CD4-positive, alpha-beta T cell treated with Interferon alpha-2 for 1 hour (primary cell): ENCODE measurements around the gene EXOC7.

Source experiments
- DNase-seq, 2 donors: peaks; one replicate each; pipeline ENCODE4 v3.0.0-alpha.2; 2020 to 2022

Gene EXOC7

DNA sequence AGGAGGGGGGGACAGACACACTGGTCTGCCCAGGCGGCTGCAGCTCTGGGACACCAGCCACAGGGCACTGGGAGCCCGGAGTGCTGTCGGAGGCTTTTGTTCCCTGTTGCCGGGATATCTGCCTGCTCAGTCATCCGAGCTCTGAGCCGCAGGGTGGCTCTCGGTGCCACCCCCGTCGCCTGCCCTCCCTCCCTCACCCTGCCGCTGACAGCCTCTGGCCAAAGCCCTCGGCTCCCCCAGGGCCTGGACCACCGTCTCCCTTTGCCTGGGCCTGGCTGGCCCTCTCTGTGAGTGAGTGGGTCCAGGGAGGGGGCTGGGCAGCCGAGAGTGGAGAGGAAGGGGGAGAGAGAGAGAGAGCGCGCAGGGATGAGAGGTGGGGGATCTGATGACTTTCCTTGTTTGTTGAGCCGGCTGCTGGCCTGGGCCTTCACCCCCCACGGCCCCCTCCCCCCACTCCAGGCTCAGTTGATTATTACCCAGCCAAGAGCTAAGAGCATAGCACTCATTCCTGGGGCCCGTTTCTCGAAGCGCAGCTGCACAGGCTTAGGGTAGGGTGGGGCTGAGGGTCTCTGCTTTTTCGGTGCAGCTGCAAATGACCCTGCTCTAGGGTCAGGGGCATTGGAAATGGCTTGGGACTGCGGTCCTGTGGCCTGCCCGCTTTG is 34.8 kb upstream of the EXOC7 start:
- no peak for DNase-seq

DNA sequence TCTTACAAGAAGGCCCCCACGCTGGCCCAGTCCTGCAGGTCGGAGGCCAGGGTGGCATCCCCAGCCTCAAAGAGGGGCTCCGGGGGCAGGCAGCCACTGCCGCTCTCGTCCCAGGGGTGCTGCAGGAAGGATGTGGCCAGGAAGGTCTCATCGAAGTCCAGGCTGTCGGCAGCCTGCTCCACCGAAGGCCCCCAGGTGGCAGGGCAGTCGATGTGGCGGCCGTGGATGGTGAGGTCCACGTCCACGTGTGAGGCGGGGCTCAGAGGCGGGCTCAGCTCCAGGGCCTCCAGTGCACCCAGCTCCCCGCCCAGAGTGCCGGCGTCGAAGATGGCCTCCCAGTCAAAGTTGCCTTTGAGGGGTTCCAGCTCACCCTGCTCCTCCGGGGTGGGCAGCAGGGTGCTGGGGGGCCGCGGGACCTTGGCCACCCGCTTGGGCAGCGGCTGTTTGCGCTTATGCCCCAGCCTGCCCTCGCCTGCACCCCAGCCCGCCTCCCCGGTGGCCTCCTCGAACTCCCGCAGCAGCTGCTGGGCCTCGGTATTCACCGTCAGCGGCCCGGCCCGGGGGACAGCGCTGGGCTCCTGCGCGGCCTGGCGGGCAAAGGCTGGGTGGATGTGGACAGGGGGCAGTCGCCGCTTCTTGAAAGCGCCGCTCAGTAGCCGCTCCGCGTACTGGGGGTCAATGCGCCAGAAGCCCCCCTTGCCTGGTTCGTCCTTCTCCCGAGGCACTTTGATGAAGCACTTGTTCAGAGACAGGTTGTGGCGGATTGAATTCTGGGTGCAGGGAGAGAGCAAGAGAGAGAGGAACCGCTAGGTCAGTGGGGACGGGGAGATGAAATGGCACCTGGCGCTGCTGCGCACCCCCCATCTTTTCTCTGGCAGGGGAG is 34.0 kb upstream of the EXOC7 start:
- DNase-seq: no peak

DNA sequence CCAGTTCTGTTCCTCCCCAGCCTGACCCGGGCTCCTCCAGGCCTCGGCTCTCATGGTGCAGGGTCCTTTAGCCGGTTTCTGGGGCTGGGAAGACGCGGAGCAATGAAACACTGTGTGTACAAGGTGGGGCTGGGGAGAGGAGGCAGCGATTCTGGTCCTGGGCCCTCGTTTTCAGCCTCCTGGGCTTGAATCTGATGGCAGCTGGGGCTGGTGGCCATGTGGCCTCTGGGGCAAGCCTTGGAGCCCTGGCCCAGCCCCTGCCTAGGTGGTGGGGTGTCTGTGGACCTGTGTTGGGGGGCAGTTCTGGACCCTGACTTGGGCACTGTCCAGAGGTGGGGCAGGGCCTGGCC is 33.4 kb upstream of the EXOC7 start:
- DNase-seq: no peak

DNA sequence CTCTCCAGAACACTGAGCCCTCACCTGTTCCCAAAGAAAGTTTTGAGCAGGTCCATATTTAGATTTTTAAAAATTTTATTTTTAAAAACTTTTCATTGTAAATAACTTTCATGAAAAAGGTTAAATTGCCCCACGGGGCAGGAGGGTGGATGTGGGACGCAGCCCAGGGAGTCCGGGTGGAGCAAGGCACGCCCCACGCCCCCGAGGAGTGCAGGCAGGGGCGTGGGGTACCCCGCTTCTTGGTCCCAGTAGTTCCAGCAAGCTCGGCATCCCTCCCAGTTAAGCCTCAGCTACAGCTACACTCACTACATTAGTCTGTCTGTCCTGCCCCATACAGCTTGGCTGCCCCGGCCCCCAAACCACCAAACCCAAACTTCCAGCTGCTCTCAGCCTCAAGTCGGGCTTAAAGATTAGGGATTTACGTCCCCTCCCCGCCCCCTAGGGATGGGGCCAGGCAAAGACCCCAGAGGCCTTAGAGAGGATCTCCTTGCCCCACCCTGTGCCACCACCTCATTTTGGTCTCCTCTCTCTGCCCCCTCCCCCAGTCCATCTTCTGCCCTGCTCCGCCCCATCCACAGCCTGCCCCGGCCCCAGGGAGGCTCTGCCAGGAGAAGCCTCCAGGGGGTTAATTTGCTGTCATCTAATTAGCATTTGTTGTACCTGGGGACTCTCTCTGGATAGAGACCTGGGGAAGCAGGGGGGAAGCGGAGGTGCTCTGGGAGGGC is 32.9 kb upstream of the EXOC7 start:
- no peak for DNase-seq

DNA sequence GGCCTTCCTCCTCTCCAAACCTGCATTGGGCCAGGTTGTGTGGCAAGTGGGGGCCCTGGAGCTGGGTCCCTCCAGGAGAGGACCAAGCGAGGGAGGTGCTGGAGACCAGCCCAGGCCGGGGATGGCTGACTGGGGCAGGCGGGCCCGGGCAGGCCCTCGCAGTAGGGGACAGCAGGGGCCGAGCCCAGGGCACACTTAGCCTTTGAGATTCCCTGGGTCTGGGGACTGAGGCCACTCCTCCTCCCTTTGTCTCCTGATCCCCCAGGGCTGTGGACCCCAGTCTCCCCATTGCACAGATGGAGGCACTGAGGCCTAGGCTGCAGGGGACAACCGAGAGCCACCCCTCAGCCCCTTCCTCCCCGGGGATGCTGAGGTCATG is 32.2 kb upstream of the EXOC7 start:
- DNase-seq: no peak

- DNase-seq: no peak
Observed at GRCh38 chr17:76134911-76135809, 31.6 kb upstream of the EXOC7 start.

GRCh38 chr17:76132574-76133338 is 29.2 kb upstream of the EXOC7 start:
- DNase-seq: no peak

GRCh38 chr17:76131692-76132573 is 28.3 kb upstream of the EXOC7 start:
- no peak for DNase-seq

- no peak for DNase-seq
Observed at GRCh38 chr17:76131051-76131691, 27.6 kb upstream of the EXOC7 start.

- DNase-seq: no peak
Observed at GRCh38 chr17:76130473-76130872, 26.9 kb upstream of the EXOC7 start.

DNA sequence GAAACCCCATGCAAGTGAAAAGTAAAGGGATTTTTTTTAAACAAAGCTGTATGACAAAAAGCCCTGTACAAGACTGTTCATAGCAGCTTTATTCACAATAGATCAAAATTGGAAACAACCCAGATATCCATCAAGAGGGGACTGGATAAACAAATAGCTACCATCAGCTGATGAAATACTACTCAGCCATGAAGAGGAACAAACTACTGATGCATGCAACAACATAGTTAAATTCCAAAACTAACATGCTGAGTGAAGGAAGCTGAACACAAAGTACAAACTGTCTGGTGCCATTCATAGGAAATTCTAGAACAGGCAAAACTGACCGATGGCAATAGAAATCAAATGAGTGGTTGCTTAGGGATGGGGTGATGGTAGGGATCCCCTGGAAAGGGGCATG is 22.3 kb upstream of the EXOC7 start:
- no peak for DNase-seq

GRCh38 chr17:76125391-76125675 is 21.7 kb upstream of the EXOC7 start:
- DNase-seq: no peak

GRCh38 chr17:76124582-76125390 is 21.2 kb upstream of the EXOC7 start:
- DNase-seq: no peak

GRCh38 chr17:76123749-76124581 is 20.4 kb upstream of the EXOC7 start:
- DNase-seq: no peak

DNA sequence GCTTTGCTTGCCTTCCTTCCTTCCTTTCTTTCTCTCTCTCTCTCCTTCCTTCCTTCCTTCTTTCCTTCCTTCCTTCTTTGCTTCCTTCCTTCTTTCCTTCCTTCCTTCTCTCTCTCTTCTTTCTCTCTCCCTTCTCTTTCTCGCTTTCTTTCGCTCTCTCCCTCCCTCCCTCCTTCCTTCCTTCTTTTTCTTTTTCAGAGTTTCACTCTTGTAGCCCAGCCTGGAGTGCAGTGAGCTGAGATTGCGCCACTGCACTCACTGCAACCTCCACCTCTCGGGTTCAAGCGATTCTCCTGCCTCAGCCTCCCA is 19.6 kb upstream of the EXOC7 start:
- no peak for DNase-seq

DNA sequence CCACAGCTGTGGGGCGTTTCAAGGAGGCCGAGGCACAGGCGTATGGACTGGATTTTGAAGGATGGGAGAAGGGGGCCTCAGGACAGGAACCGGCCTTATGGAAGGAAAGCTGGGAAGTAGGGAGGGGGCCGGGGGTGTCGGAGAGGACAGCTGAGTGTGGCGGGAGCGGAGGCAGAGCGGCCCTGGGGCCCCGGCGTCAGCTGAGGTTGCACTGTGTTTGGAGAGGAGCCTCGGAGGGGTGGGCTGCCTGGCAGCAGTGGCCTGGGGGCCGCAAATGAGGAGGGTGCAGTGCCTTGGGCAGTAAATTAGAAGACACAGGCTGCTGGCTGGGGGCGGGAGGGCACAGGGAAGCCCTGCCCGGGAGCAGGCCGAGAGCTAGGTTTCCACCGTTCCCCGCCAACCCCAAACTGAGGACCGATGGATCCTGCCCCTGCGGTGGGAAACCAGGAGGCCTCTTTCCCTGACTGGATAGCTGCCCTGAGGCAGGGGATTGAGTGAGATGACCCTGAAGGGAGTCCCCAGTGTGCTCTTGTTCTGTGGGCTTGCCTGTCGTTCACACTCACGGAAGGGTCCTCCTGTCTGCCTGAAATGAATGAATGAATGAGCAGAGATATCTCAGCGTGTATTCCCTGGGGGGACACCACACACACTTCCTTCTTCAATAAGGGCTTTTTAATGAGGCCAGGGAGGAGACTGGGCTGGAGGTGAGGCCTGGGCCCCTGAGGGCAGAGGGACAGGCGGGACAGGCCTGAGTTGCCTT is 19.0 kb upstream of the EXOC7 start:
- no peak for DNase-seq

DNA sequence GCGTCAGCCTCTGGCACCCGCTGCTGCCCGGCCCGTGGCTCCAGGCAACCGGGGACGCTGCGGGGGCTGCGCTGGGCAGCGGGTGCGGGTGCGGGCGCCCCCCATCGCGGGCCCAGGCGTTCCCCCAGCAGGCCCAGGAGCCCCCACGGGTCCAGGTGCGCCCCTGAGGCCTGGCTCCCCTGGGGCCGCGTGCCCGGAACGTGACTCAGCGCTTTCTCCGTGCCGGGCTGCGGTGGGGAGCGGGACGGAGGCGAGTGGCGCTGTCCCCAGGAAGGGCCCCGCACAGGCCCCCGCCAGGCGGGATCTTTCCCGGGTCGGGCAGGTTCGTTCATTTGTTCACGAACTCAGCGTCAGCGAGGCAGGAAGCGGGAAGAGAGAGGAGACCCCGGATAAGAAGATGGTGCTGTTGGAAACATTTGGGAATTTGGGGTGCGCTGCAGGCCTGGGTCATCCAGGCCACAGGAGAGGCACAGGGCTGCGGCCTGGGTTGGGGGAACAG is 18.4 kb upstream of the EXOC7 start:
- no peak for DNase-seq

DNA sequence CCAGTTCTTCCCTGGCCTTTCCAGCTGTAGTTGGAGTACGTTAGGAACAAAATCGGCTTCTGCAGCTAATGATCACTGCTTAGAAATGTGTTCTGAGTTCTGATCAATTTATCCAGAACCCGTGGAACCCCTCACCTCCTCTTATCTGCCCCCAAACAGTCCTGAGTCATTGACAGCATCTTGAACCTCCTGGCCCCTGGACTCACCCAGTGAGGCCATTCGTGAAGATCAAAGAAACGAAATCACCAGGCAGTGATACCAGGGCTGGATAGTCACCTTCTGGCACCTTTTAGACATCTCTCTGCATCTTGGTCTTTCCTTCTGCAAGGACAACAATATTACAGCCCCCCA is 17.0 kb upstream of the EXOC7 start:
- no peak for DNase-seq
